ENCODE measurements around the gene XIRP2. TPM values are rescaled to one million over a fixed set of nuclear protein-coding genes. Genes with fewer than 3 reads are reported as not detected.

XIRP2 gene
- total RNA-seq, 1 donor from 2014 or later: not detected

GRCh38 chr2:167134381-167135072, 246.2 kb downstream of the XIRP2 start:
- no peak for DNase-seq (ENCODE audit: low read depth in 2 of 2)

GRCh38 chr2:167135706-167136105, 247.4 kb downstream of the XIRP2 start:
- peak in 1 of 2 donors; percentile 30 for DNase-seq (ENCODE audit: low read depth in 2 of 2)

GRCh38 chr2:167136879-167137596, 248.8 kb downstream of the XIRP2 start:
- DNase-seq (ENCODE audit: low read depth in 2 of 2): no peak

GRCh38 chr2:167140330-167140729, 252.1 kb downstream of the XIRP2 start:
- DNase-seq (ENCODE audit: low read depth in 2 of 2): no peak

- DNase-seq (ENCODE audit: low read depth in 2 of 2): peak in 1 of 2 donors; percentile 1
Observed at GRCh38 chr2:167140767-167141166, 252.5 kb downstream of the XIRP2 start.

- DNase-seq (ENCODE audit: low read depth in 2 of 2): no peak
Observed at GRCh38 chr2:167142554-167142953, 254.3 kb downstream of the XIRP2 start.

GRCh38 chr2:167144179-167144898, 256.1 kb downstream of the XIRP2 start:
- DNase-seq (ENCODE audit: low read depth in 2 of 2): no peak

- DNase-seq (ENCODE audit: low read depth in 2 of 2): no peak
Observed at GRCh38 chr2:167147271-167147941, 259.1 kb downstream of the XIRP2 start.

GRCh38 chr2:167151894-167152293, 263.6 kb downstream of the XIRP2 start:
- no peak for DNase-seq (ENCODE audit: low read depth in 2 of 2)

- DNase-seq (ENCODE audit: low read depth in 2 of 2): no peak
Observed at GRCh38 chr2:167157523-167157922, 269.2 kb downstream of the XIRP2 start.

- no peak for DNase-seq (ENCODE audit: low read depth in 2 of 2)
Observed at GRCh38 chr2:167177196-167177595, 288.9 kb downstream of the XIRP2 start.

- DNase-seq (ENCODE audit: low read depth in 2 of 2): no peak
Observed at GRCh38 chr2:167181134-167181533, 292.9 kb downstream of the XIRP2 start.

- DNase-seq (ENCODE audit: low read depth in 2 of 2): no peak
Observed at GRCh38 chr2:167181688-167182087, 293.4 kb downstream of the XIRP2 start.

- no peak for DNase-seq (ENCODE audit: low read depth in 2 of 2)
Observed at GRCh38 chr2:167182403-167182802, 294.1 kb downstream of the XIRP2 start.

GRCh38 chr2:167183931-167184330, 295.7 kb downstream of the XIRP2 start:
- DNase-seq (ENCODE audit: low read depth in 2 of 2): no peak

GRCh38 chr2:167186465-167186864, 298.2 kb downstream of the XIRP2 start:
- no peak for DNase-seq (ENCODE audit: low read depth in 2 of 2)

GRCh38 chr2:167187049-167187727, 298.9 kb downstream of the XIRP2 start:
- DNase-seq (ENCODE audit: low read depth in 2 of 2): no peak

- DNase-seq (ENCODE audit: low read depth in 2 of 2): no peak
Observed at GRCh38 chr2:167187978-167188967, 300.0 kb downstream of the XIRP2 start.

GRCh38 chr2:167190053-167190452, 301.8 kb downstream of the XIRP2 start:
- DNase-seq (ENCODE audit: low read depth in 2 of 2): no peak

GRCh38 chr2:167191588-167191987, 303.3 kb downstream of the XIRP2 start:
- DNase-seq (ENCODE audit: low read depth in 2 of 2): no peak
